ENCODE data around the gene EEIG1.

Gene EEIG1

GRCh38 chr9:127954831-127955293 lies 25.9 kb downstream of the EEIG1 start:
- CTCF ChIA-PET, result interaction anchor here (0.6 to 15.5 kb wide), 6 partner anchors 10 to 163 kb away, joined by 4 to 226 read pairs (median 10); no protein-coding TSS in a partner anchor
- POLR2A ChIA-PET, result no interaction called here
- DNase-seq (ENCODE audit: low read depth, low spot score), result no peak
- no peak for TF ChIP-seq CTCF (IDR thresholded peaks at IDR 0.05; ENCODE audit: insufficient read depth, low read length, missing control alignments)
- no peak overlapping the region for H3K4me3 ChIP-seq (ENCODE audit: low read depth, low read length)

- TF ChIP-seq CTCF (IDR thresholded peaks at IDR 0.05; ENCODE audit: insufficient read depth, low read length, missing control alignments), result no peak
- H3K4me3 ChIP-seq (ENCODE audit: low read depth, low read length), result no peak overlapping the region
- ChIA-PET POLR2A (no interaction called here), CTCF (interaction anchor here (1.9 to 15.5 kb wide), 3 partner anchors 12 to 164 kb away, joined by 14 to 226 read pairs (median 19); no protein-coding TSS in a partner anchor)
- no peak for DNase-seq (ENCODE audit: low read depth, low spot score)
Observed at GRCh38 chr9:127953768-127954505, 26.9 kb downstream of the EEIG1 start.

GRCh38 chr9:127953154-127953553 lies 27.6 kb downstream of the EEIG1 start:
- DNase-seq (ENCODE audit: low read depth, low spot score), result no peak
- no peak for TF ChIP-seq CTCF (IDR thresholded peaks at IDR 0.05; ENCODE audit: insufficient read depth, low read length, missing control alignments)
- ChIA-PET CTCF (interaction anchor here (1.0 to 15.5 kb wide), 7 partner anchors 10 to 165 kb away, joined by 3 to 226 read pairs (median 3); no protein-coding TSS in a partner anchor), POLR2A (no interaction called here)
- no peak overlapping the region for H3K4me3 ChIP-seq (ENCODE audit: low read depth, low read length)

- ChIA-PET POLR2A (no interaction called here), CTCF (interaction anchor here (1.5 to 15.5 kb wide), 4 partner anchors 9 to 167 kb away, joined by 3 to 226 read pairs (median 7); no protein-coding TSS in a partner anchor)
- DNase-seq (ENCODE audit: low read depth, low spot score), result no peak
- no peak for TF ChIP-seq CTCF (IDR thresholded peaks at IDR 0.05; ENCODE audit: insufficient read depth, low read length, missing control alignments)
- H3K4me3 ChIP-seq (ENCODE audit: low read depth, low read length), result no peak overlapping the region
Observed at GRCh38 chr9:127950513-127951289, 30.1 kb downstream of the EEIG1 start.

GRCh38 chr9:127949827-127950512 lies 30.8 kb downstream of the EEIG1 start:
- ChIA-PET CTCF (interaction anchor here (0.7 to 15.5 kb wide), 7 partner anchors 8 to 168 kb away, joined by 3 to 226 read pairs (median 3); no protein-coding TSS in a partner anchor), POLR2A (interaction anchor here (0.7 kb wide), 1 partner anchor 148 kb away, joined by 3 read pairs; no protein-coding TSS in a partner anchor)

More at GRCh38 chr9:127949827-127950512, 30.8 kb downstream of the EEIG1 start:
- DNase-seq (ENCODE audit: low read depth, low spot score), result no peak
- no peak overlapping the region for H3K4me3 ChIP-seq (ENCODE audit: low read depth, low read length)
- TF ChIP-seq CTCF (IDR thresholded peaks at IDR 0.05; ENCODE audit: insufficient read depth, low read length, missing control alignments), result no peak
